Upper lobe of left lung (tissue), 6 donors: ENCODE data around the gene LBX1. TPM values are rescaled to one million over a fixed set of nuclear protein-coding genes. Genes with fewer than 3 reads are reported as not detected.

ENCODE experiments used
- ATAC-seq, 2 donors: fragments of 200-7000 bp; cut with Tn5 transposase; one replicate each; pipeline ENCODE4 v1.9.1; 2022; ENCODE audit warnings: mild to moderate bottlenecking in 2 of 2, moderate library complexity in 2 of 2; ENCODE audit not compliant: low FRiP score in 2 of 2
- DNase-seq, 2 donors: peaks; one replicate each; pipeline ENCODE4 v3.0.0-alpha.2; 2019 to 2020
- H3K27ac ChIP-seq, 4 donors: fragments of 200-600 bp; sonication (generic); one replicate each; pipeline ENCODE4 v1.5.1; 2016 to 2019
- H3K27me3 ChIP-seq, 4 donors: fragments of 200-600 bp; sonication (generic); one replicate each; pipeline ENCODE4 v1.5.1; 2017 to 2019
- H3K36me3 ChIP-seq, 4 donors: fragments of 200-600 bp; sonication (generic); one replicate each; pipeline ENCODE4 v1.5.1; 2016 to 2019
- H3K4me1 ChIP-seq, 4 donors: fragments of 200-600 bp; sonication (generic); one replicate each; pipeline ENCODE4 v1.5.1; 2018 to 2019
- H3K4me3 ChIP-seq, 4 donors: fragments of 200-600 bp; sonication (generic); one replicate each; pipeline ENCODE4 v1.5.1; 2017 to 2019; ENCODE audit warnings: mild to moderate bottlenecking in 2 of 4, moderate library complexity in 1 of 4
- H3K9me3 ChIP-seq, 4 donors: fragments of 200-600 bp; sonication (generic); one replicate each; pipeline ENCODE4 v1.5.1; 2018 to 2019
- CTCF ChIP-seq, 6 experiments: fragments of 450-650 bp in 4 of 6; fragments of 200-600 bp in 2 of 6; sonication (generic) in 2 of 6; IDR thresholded peaks; one replicate each; pipeline ENCODE4 v1.5.1; 2016 to 2019; ENCODE audit warnings: antibody characterized with exemption in 6 of 6
- EP300 ChIP-seq, 4 donors: sonication (generic); formaldehyde crosslinking; IDR thresholded peaks; one replicate each; pipeline ENCODE4 v1.5.1; 2017; ENCODE audit warnings: antibody characterized with exemption in 4 of 4, control low read depth in 2 of 4
- POLR2A ChIP-seq, 4 donors: fragments of 450-650 bp; IDR thresholded peaks; one replicate each; pipeline ENCODE4 v1.5.1; 2016 to 2017; ENCODE audit warnings: antibody characterized with exemption in 4 of 4, mild to moderate bottlenecking in 2 of 4
- POLR2AphosphoS5 ChIP-seq, 2 donors: sonication (generic); formaldehyde crosslinking; IDR thresholded peaks; one replicate each; pipeline ENCODE4 v1.5.1; 2017; ENCODE audit warnings: antibody characterized with exemption in 2 of 2
- WGBS, 2 donors: methylation state at CpG; one replicate each; pipeline ENCODE4 v1.1.5; 2017 to 2018; 5-methylcytosine and 5-hydroxymethylcytosine counted together
- total RNA-seq, 6 donors: library from RNA; depleted of rRNA in 4 of 6; stranded (reverse); fragments of >200 nt in 4 of 6; gene quantifications; one replicate each; pipeline versions ENCODE4 v1.1.0 to v1.2.1, GENCODE V29; 2016 to 2021
- donor health status: DM: no; HTN: no; CAD: no; lungs with moderate emphysema.
- donor health status: DM: no; HTN: yes; CAD: no; lungs with severe emphysema.

The LBX1 gene
- total RNA-seq, 6 donors from 2014 or later, result 0.11 to 0.20 TPM; not detected in 4

GRCh38 chr10:101216207-101217043 lies 12.8 kb downstream of the LBX1 start:
- Histone ChIP-seq H3K9me3 (no peaks in the 10 kb centered on the region), H3K36me3 (no peaks in the 10 kb centered on the region), H3K27ac (no peak overlapping the region), H3K27me3 (peaks cover 0 to 88% (median 45%) of the 10 kb centered on the region in 4 donors), H3K4me1 (peaks cover 32 to 49% (median 41%) of the 10 kb centered on the region in 4 donors), H3K4me3 (no peak overlapping the region)
- no peak for ATAC-seq
- WGBS, 2 donors, result 6 to 8% methylated on average over 41 to 51 of the region's 52 CpGs
- TF ChIP-seq CTCF (IDR thresholded peaks at IDR 0.05), result no peak
- TF ChIP-seq POLR2A (IDR thresholded peaks at IDR 0.05), result no peak
- no peak for TF ChIP-seq POLR2AphosphoS5 (IDR thresholded peaks at IDR 0.05)
- no peak for TF ChIP-seq EP300 (IDR thresholded peaks at IDR 0.05)
- DNase-seq, result peak in 1 of 2 donors; percentile 83

GRCh38 chr10:101215397-101216206 lies 13.7 kb downstream of the LBX1 start:
- no peak for ATAC-seq
- peak in 1 of 2 donors; percentile 84 for DNase-seq
- TF ChIP-seq POLR2A (IDR thresholded peaks at IDR 0.05) (no peak), POLR2AphosphoS5 (IDR thresholded peaks at IDR 0.05) (no peak), EP300 (IDR thresholded peaks at IDR 0.05) (no peak), CTCF (IDR thresholded peaks at IDR 0.05) (no peak)
- WGBS, 2 donors, result 11 to 16% methylated on average over 28 to 40 of the region's 40 CpGs
- Histone ChIP-seq H3K4me1 (peaks cover 32 to 49% (median 41%) of the 10 kb centered on the region in 4 donors), H3K36me3 (no peaks in the 10 kb centered on the region), H3K27ac (no peak overlapping the region), H3K4me3 (no peak overlapping the region), H3K27me3 (peaks cover 0 to 80% (median 41%) of the 10 kb centered on the region in 4 donors), H3K9me3 (no peaks in the 10 kb centered on the region)

DNA sequence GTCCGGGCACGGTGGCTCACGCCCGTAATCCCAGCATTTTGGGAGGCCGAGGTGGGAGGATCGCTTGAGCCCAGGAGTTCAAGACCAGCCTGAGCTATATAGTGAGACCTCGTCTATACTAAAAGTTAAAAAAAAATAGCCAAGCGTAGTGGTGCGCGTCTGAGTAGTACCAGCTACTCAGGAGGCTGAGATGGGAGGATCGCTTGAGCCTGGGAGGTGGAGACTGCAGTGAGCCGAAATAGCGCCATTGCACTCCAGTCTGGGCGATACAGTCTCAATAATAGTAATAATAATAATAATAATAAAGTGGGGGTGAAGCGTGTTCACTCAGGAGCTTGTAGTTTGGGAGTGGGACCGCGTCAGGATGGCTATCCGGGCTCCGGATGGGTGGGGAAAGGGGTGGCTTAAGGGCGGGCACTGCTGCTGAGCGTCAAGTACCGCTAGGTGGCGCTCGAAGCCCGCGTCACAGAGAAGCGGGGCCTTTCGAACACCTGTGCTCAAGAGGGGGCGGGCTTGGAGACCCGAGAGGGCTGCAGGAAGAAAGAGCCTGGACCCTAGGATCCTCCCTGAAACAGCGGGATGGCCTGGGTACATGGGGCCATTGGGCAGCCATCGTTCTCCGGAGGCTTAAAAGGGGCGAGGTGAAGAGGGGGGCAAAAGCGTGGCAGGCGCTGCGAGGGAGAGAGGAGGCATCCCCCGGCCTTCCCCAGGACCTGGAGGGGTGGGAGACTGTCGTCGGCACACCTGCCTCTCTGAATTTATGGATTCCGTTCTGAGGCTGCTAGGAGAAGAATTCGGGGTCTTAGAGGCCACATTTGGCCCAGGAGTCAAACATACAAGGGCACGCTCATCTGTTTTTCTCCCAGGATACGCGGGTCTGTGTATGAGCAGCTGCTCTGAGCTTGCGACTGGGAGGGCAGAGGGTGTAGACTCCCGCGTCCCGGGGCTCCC lies 14.5 kb downstream of the LBX1 start:
- Histone ChIP-seq H3K27ac (no peak overlapping the region), H3K4me3 (no peak overlapping the region), H3K4me1 (peaks cover 32 to 49% (median 41%) of the 10 kb centered on the region in 4 donors), H3K27me3 (peaks cover 0 to 72% (median 38%) of the 10 kb centered on the region in 4 donors), H3K9me3 (no peaks in the 10 kb centered on the region), H3K36me3 (no peaks in the 10 kb centered on the region)
- ATAC-seq (peak; percentile 77 to 86), DNase-seq (peak; percentile 50 to 83)
- WGBS, 2 donors, result 12 to 15% methylated on average over 42 to 49 of the region's 49 CpGs
- TF ChIP-seq CTCF (IDR thresholded peaks at IDR 0.05), result peak; percentile 63 to 88 (median 74)
- TF ChIP-seq POLR2A (IDR thresholded peaks at IDR 0.05), result no peak
- no peak for TF ChIP-seq EP300 (IDR thresholded peaks at IDR 0.05)

GRCh38 chr10:101208543-101208942 lies 20.7 kb downstream of the LBX1 start:
- no peaks in the 10 kb centered on the region for H3K36me3 ChIP-seq
- ATAC-seq (no peak), DNase-seq (no peak)
- 75 to 77% methylated on average over 5 of the region's 5 CpGs for WGBS, 2 donors
- H3K27me3 ChIP-seq, result peaks cover 0 to 15% (median 0%) of the 10 kb centered on the region in 4 donors
- H3K9me3 ChIP-seq, result no peaks in the 10 kb centered on the region
- H3K4me3 ChIP-seq, result no peak overlapping the region
- peaks cover 0 to 2% (median 1%) of the 10 kb centered on the region in 4 donors for H3K4me1 ChIP-seq
- H3K27ac ChIP-seq, result no peak overlapping the region
- no peak for TF ChIP-seq POLR2A (IDR thresholded peaks at IDR 0.05)
